ENCODE data around the gene CLEC16A. TPM values are rescaled to one million over a fixed set of nuclear protein-coding genes. Genes with fewer than 3 reads are reported as not detected.

Gene CLEC16A
- total RNA-seq, 1 donor from 2014 or later = 22.1 TPM

- DNase-seq = no peak
Observed at GRCh38 chr16:11123666-11124065, 179.3 kb downstream of the CLEC16A start.

- DNase-seq = no peak
Observed at GRCh38 chr16:11125936-11126335, 181.6 kb downstream of the CLEC16A start.

GRCh38 chr16:11126399-11127054 lies 182.2 kb downstream of the CLEC16A start:
- no peak for DNase-seq

DNA sequence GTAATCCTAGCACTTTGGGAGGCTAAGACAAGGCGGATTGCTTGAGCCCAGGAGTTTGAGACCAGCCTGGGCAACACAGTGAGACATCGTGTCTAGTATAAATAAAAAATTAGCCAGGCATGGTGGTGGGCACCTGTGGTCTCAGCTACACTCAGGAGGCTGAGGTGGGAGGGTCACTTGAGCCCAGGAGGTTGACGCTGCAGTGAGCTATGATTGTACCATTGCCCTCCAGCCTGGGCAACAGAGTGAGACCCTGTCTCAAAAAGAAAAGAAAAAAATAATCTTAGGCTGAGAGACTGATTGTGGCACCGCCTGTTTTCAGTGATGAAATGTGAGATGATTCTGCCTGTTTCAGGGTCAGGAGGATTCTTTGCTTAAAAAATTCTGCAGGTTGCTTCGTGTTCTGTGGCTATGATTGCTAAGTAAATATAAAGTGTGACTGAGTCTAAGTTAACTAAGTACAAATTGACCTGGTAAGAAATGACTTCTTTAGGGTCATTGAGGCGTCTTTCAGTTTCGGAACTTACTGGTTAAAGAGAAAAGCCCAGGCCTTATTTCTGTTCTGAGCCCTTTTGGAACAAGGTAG lies 183.3 kb downstream of the CLEC16A start:
- DNase-seq = no peak

- peak; percentile 67 for DNase-seq
Observed at GRCh38 chr16:11128211-11129141, 184.1 kb downstream of the CLEC16A start.

GRCh38 chr16:11129378-11129781 lies 185.0 kb downstream of the CLEC16A start:
- DNase-seq = peak; percentile 78

- DNase-seq = no peak
Observed at GRCh38 chr16:11130978-11131665, 186.8 kb downstream of the CLEC16A start.

- DNase-seq = no peak
Observed at GRCh38 chr16:11131706-11132105, 187.3 kb downstream of the CLEC16A start.

- DNase-seq = peak; percentile 74
Observed at GRCh38 chr16:11133344-11133943, 189.1 kb downstream of the CLEC16A start.

DNA sequence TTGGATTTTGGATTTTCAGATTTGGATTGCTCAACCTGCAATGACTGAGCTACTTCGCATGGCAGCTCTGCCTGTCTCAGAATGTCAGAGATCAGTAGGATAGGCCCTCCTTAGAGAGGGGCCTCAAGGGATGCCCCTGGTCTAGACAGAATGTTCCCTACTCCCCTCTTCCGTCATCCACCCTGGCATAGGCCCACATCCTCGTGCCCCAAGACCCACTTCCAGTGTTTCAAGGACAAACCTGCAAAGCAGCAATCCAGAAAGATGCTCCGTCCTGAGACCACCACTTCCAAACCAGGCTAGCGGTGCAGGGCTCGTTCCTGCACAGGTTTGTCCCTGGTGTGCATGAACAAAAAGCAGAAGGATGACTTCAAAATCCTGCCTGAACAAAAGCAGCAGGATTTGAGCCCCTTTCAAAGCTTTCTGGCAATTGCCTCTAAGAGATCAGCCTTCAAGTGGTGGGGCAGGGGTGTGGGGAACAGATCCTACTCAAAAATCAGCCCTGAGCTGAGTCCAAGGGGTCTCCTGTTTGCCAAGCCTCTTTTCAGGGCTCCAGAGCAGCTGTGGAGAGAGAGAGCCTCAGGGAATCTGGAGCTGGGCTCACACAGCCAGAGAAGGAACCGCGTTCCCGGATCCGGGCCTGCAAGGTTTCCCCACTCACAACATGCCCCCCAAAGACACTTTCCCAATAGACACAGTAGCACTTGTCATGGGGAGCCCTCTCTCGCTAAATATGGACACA lies 190.5 kb downstream of the CLEC16A start:
- DNase-seq = peak; percentile 80

GRCh38 chr16:11135464-11135973 lies 191.2 kb downstream of the CLEC16A start:
- no peak for DNase-seq

GRCh38 chr16:11136600-11136999 lies 192.2 kb downstream of the CLEC16A start:
- peak; percentile 48 for DNase-seq

GRCh38 chr16:11138022-11138768 lies 193.8 kb downstream of the CLEC16A start:
- DNase-seq = no peak

- no peak for DNase-seq
Observed at GRCh38 chr16:11138769-11139325, 194.5 kb downstream of the CLEC16A start.

- no peak for DNase-seq
Observed at GRCh38 chr16:11139326-11140097, 195.1 kb downstream of the CLEC16A start.

- DNase-seq = no peak
Observed at GRCh38 chr16:11140098-11140375, 195.7 kb downstream of the CLEC16A start.

GRCh38 chr16:11140466-11140865 lies 196.1 kb downstream of the CLEC16A start:
- no peak for DNase-seq

DNA sequence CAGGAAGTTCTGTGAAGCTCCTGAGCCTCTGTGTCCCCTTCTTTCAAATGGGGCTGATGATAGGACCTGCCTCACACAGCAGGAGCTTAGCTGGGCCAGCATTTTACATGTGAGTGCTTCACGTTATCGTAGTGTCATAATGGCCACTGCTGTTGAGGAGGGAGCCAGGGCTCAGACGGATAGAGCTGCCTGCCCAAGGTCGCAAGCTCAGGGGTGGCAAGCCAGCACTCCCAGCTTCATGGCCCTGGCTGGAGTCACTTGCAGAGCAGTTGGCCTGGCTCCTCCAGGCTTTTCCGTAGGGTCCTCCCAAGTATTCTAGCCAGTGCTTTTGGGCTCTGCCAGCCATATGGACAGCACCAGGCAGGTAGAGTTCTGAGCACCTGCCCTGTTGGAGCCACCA lies 196.5 kb downstream of the CLEC16A start:
- DNase-seq = no peak
